ENCODE data around the gene IGSF3.

Gene IGSF3

DNA sequence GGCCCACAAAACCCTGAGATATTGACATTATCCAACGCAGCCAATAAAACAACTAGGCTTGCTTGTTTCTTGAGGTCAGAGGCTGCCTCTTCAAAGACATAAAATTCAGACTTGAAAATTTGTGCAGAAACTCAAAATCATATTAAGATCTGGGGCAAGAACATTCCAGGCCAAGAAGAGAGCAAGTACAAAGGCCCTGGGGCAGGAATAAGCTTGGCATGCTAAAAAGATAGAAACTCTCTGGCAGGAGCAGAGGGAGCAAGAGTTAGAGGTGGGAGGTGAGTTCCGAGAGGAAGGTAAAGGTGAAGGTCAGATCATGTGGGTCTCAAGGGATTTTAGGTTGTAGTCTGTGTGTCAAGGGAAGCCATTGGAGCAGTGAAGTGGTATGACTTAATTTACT, 8.8 kb upstream of the IGSF3 start:
- TF ChIP-seq CTCF (IDR thresholded peaks at IDR 0.05), result no peak
- H3K27ac ChIP-seq, result no peak overlapping the region
- H3K36me3 ChIP-seq, result no peaks in the 10 kb centered on the region
- H3K9me3 ChIP-seq, result no peaks in the 10 kb centered on the region
- H3K4me3 ChIP-seq (ENCODE audit: low read depth in 1 of 2, low read length in 1 of 2), result no peak overlapping the region
- H3K27me3 ChIP-seq, result peaks cover 44% of the 10 kb centered on the region
- no peaks in the 10 kb centered on the region for H3K4me1 ChIP-seq (ENCODE audit: control insufficient read depth in 1 of 2, insufficient read depth in 1 of 2, low read depth in 1 of 2, low read length in 1 of 2)

- Histone ChIP-seq H3K9me3 (no peaks in the 10 kb centered on the region), H3K4me3 (ENCODE audit: low read depth in 1 of 2, low read length in 1 of 2) (no peak overlapping the region), H3K27ac (no peak overlapping the region), H3K27me3 (peaks cover 59% of the 10 kb centered on the region), H3K4me1 (ENCODE audit: control insufficient read depth in 1 of 2, insufficient read depth in 1 of 2, low read depth in 1 of 2, low read length in 1 of 2) (no peaks in the 10 kb centered on the region), H3K36me3 (no peaks in the 10 kb centered on the region)
- no peak for TF ChIP-seq CTCF (IDR thresholded peaks at IDR 0.05)
Measured at GRCh38 chr1:116674751-116675150, 7.2 kb upstream of the IGSF3 start.

DNA sequence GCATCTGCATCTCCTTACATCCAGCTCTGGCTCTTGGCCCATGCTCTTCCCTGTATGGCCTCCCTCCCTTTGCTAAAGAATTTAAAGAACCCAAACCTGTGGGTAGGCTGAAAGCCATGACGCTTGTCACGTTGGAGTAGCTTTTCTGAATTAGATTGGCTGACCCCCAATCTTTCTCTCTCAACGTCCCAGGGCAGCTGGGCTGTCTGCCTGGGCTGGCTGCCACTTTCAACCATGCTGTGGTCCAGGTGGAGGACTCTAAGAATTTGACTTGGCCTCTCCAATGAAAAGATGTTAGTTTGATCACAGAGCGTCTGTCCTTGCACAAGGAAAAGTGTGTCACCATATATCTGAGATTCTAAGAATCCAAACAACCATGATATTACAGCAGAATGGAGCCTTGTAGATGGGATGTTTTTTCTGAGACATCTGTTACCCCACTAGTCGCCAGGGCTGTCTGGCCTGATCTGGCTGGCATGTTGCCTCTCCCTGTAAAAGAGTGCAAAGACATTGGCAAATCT, 6.5 kb upstream of the IGSF3 start:
- no peak overlapping the region for H3K4me3 ChIP-seq (ENCODE audit: low read depth in 1 of 2, low read length in 1 of 2)
- no peaks in the 10 kb centered on the region for H3K4me1 ChIP-seq (ENCODE audit: control insufficient read depth in 1 of 2, insufficient read depth in 1 of 2, low read depth in 1 of 2, low read length in 1 of 2)
- peaks cover 66% of the 10 kb centered on the region for H3K27me3 ChIP-seq
- TF ChIP-seq CTCF (IDR thresholded peaks at IDR 0.05), result no peak
- no peak overlapping the region for H3K27ac ChIP-seq
- no peaks in the 10 kb centered on the region for H3K9me3 ChIP-seq
- no peaks in the 10 kb centered on the region for H3K36me3 ChIP-seq

DNA sequence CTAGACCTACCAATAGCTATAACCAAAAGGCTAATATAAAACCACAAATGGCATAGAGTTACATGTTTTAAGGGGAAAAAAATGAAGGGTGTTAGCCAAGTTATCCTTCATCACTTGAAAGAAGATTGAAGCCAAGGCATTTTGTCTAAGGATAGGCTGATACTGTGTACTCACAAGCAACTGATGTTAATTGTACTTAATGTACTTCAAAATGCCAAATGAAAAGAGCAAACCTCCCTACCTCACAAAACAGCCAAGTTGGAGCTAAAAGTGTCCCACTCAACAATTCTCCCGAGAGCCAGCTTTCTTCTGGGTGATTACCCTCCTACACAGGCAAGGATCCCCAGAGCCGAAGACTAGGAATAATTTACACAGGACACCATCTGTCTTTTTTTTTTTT, 4.4 kb upstream of the IGSF3 start:
- Histone ChIP-seq H3K27ac (no peak overlapping the region), H3K4me3 (ENCODE audit: low read depth in 1 of 2, low read length in 1 of 2) (no peak overlapping the region), H3K4me1 (ENCODE audit: control insufficient read depth in 1 of 2, insufficient read depth in 1 of 2, low read depth in 1 of 2, low read length in 1 of 2) (peaks cover 4 to 9% of the 10 kb centered on the region in 2 experiments), H3K27me3 (peaks cover 81% of the 10 kb centered on the region), H3K9me3 (no peaks in the 10 kb centered on the region), H3K36me3 (no peaks in the 10 kb centered on the region)
- no peak for TF ChIP-seq CTCF (IDR thresholded peaks at IDR 0.05)

- Histone ChIP-seq H3K4me1 (ENCODE audit: control insufficient read depth in 1 of 2, insufficient read depth in 1 of 2, low read depth in 1 of 2, low read length in 1 of 2) (peaks cover 10 to 13% of the 10 kb centered on the region in 2 experiments), H3K27me3 (peaks cover 88% of the 10 kb centered on the region), H3K9me3 (no peaks in the 10 kb centered on the region), H3K4me3 (ENCODE audit: low read depth in 1 of 2, low read length in 1 of 2) (no peak overlapping the region), H3K36me3 (no peaks in the 10 kb centered on the region), H3K27ac (no peak overlapping the region)
- no peak for TF ChIP-seq CTCF (IDR thresholded peaks at IDR 0.05)
Measured at GRCh38 chr1:116671072-116671760, 3.7 kb upstream of the IGSF3 start.

Data from neutrophil (primary cell).